Measurements from ENCODE around the gene NCF4.

NCF4 gene

DNA sequence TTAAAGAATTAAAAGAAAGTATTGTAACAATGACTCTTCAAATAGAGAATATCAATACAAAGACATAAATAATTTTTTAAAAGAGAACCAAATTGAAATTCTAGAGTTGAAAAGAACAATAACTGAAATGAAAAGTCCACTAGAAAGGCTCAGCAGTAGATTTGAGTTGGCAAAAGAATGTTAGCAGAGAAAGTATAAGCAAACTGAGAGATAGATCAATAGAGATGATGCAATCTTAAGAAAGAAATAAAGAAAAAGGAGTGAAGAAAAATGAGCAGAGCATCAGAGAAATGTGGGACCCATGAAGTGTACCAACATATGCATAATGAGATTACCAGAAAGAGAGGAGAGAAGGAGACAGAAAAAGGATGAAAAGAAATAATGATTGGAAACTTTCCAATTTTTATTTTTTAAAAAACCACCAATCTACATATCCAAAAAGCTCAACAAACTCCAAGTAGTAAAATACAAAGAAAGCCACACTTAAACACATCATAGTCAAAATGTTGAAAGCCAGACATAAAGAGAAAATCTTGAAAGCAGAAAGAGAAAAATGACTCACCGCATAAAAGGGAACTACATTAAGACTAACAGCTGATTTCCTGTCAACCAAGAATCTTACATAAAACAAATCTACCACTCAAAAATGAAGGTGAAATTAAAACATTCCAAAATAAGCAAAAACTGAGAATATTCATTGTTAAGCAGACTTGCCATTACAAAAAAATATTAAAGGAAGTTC is 20.9 kb downstream of the NCF4 start:
- DNase-seq (ENCODE audit: low read depth): no peak
- TF ChIP-seq, protein P1, sequence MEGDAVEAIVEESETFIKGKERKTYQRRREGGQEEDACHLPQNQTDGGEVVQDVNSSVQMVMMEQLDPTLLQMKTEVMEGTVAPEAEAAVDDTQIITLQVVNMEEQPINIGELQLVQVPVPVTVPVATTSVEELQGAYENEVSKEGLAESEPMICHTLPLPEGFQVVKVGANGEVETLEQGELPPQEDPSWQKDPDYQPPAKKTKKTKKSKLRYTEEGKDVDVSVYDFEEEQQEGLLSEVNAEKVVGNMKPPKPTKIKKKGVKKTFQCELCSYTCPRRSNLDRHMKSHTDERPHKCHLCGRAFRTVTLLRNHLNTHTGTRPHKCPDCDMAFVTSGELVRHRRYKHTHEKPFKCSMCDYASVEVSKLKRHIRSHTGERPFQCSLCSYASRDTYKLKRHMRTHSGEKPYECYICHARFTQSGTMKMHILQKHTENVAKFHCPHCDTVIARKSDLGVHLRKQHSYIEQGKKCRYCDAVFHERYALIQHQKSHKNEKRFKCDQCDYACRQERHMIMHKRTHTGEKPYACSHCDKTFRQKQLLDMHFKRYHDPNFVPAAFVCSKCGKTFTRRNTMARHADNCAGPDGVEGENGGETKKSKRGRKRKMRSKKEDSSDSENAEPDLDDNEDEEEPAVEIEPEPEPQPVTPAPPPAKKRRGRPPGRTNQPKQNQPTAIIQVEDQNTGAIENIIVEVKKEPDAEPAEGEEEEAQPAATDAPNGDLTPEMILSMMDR (conservative IDR thresholded peaks at IDR 0.05; ENCODE audit: low read depth, low read length): no peak
- no peak overlapping the region for H3K4me3 ChIP-seq (ENCODE audit: low read depth, low read length)

DNA sequence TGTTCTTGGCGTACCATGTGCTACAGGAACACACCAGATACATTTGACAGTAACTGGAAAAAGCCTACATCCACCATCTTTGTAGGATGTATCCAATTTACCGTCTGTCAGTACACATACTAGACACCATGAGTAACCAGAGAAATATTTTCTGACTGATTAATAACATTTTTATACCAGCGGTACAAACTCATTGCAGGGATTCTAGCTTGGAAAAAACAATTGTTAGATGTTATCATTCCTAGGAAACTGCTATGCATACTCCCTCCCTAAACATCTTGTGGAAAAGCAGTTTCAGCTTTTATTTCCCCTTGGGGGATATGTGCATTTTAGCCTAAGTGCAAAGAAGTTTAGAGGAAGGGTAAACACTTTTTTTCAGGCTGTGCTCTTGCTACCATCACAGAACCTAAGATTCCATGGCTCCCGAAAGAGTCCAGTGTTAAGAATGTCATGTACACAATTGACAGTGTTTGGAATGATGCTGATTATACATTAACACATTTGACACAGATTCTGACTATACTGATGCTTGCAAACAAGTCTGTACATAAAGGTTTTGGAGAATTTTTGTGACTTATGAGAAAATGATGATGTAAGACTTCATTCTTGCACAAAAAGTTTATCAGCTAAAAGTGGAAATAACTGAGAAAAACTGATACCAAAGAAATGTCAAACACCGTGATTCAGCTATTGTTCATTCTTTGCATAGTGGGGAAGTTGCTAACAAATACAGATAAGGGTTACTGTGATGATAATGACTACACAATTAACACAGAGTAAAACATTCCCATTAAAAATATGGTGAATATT is 23.7 kb downstream of the NCF4 start:
- H3K4me3 ChIP-seq (ENCODE audit: low read depth, low read length): no peak overlapping the region
- TF ChIP-seq, protein P1 (conservative IDR thresholded peaks at IDR 0.05; ENCODE audit: low read depth, low read length): no peak
- no peak for DNase-seq (ENCODE audit: low read depth)

DNA sequence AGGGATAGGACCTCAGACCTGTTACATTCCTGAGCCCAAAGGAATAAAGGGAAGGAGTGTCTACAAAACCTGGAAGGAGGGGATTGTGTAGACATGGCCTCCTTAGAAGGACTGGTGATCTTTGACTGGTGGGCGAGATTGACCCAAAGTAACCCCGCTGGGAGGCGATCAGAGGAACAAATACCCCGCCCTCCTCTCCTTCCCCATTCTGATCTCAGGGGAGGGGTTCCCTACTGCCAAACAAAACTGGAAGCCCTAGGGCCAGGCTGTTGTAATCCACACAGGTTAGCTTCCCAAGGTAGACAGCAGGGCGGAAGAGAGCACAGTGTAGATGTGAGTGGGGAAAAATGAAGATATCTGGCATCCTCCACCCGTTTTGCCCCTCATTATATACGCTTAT is 24.7 kb downstream of the NCF4 start:
- no peak overlapping the region for H3K4me3 ChIP-seq (ENCODE audit: low read depth, low read length)
- TF ChIP-seq, protein P1 (conservative IDR thresholded peaks at IDR 0.05; ENCODE audit: low read depth, low read length): no peak
- no peak for DNase-seq (ENCODE audit: low read depth)

DNA sequence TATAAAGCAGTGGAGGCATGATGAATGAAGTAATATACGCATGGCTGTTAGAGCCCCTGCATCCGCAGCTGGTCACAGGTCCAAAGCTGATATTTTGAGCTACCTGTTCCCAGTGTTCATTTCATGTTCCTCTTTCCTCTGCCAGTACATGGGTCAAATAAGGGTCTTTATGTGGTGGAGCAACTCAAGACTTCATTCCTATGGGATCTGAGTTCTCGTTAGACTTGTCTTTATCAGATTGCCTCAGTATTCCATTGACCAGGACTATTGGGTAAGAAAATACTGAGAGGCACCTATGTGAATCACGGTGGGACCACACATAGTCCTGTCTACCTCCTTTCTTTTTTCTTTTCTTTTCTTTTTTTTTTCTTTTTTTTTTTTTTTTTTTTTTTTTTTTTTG is 25.2 kb downstream of the NCF4 start:
- no peak overlapping the region for H3K4me3 ChIP-seq (ENCODE audit: low read depth, low read length)
- TF ChIP-seq, protein P1 (conservative IDR thresholded peaks at IDR 0.05; ENCODE audit: low read depth, low read length): no peak
- no peak for DNase-seq (ENCODE audit: low read depth)

DNA sequence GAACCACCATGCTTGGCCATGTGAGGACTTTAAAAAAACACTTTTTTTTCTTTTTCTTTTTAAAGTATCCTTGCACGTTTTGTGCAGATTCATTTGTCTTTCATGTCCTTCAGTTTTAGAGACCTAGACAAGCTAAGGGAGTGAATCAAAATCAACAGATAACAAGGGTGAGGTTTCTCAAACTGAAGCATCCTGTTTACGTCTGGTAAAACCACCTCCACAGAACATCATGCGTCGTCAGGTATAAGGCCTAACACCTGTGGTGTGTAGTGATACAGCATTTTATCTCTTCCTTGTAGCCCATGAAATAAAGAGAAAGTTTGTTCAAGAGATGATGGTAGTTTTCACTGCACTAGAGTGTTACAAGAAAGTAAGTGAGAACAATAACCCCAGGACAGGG is 26.4 kb downstream of the NCF4 start:
- TF ChIP-seq, protein P1 (conservative IDR thresholded peaks at IDR 0.05; ENCODE audit: low read depth, low read length): no peak
- no peak for DNase-seq (ENCODE audit: low read depth)
- no peak overlapping the region for H3K4me3 ChIP-seq (ENCODE audit: low read depth, low read length)

DNA sequence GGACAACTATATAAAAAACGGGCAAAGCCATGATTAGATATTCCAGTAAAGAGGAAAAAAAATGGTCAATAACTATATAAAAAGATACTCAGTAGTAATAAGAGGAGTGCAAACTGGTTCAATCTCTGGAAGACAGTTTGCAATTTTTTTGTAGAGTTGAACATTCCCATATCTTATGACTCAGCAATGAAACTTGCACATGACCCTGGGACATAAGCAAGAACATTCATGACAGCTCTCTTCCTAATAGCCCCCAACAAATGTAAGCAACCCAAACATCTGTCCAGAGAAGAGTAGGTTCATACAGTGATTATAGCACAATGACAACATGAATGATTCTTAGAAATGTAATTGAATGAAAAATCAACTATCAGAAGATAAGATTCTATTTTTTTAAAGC is 30.8 kb downstream of the NCF4 start:
- H3K4me3 ChIP-seq (ENCODE audit: low read depth, low read length): no peak overlapping the region
- peak; percentile 10 for DNase-seq (ENCODE audit: low read depth)
- TF ChIP-seq, protein P1 (conservative IDR thresholded peaks at IDR 0.05; ENCODE audit: low read depth, low read length): no peak
